Keratinocyte (primary cell): Measurements from ENCODE around the gene OGFOD3. TPM values are rescaled to one million over a fixed set of nuclear protein-coding genes. Genes with fewer than 3 reads are reported as not detected.

ENCODE experiments used
- DNase-seq: peaks from one replicate; pipeline ENCODE4 v3.0.0-alpha.2; 2011; ENCODE audit warnings: low read depth, missing footprints, low spot score
- FAIRE-seq: peaks from 2 replicates; lab custom pipeline; 2011; peaks lifted over from hg19 to GRCh38; lab: Jason Lieb, UNC
- H2AFZ ChIP-seq: 2 replicates; pipeline ENCODE4 v1.6.0; 2012; ENCODE audit warnings: low read length, control low read depth, inconsistent platforms; ENCODE audit not compliant: control insufficient read depth
- H3K27ac ChIP-seq: 2 replicates; pipeline ENCODE4 v1.5.1; 2011; ENCODE audit warnings: low read length; ENCODE audit not compliant: control insufficient read depth, insufficient read depth
- H3K27me3 ChIP-seq: 3 replicates; pipeline ENCODE4 v1.6.0; 2011; ENCODE audit warnings: low read length; ENCODE audit not compliant: control insufficient read depth, insufficient read depth; ENCODE audit errors: extremely low read depth
- H3K36me3 ChIP-seq, 2 experiments: 2 replicates in 1 of 2; 3 replicates in 1 of 2; pipeline ENCODE4 v1.5.1; 2011; ENCODE audit warnings: low read length in 2 of 2, mild to moderate bottlenecking in 1 of 2; ENCODE audit not compliant: control insufficient read depth in 2 of 2, insufficient read depth in 2 of 2; ENCODE audit errors: extremely low read depth in 1 of 2
- H3K4me1 ChIP-seq: 3 replicates; pipeline ENCODE4 v1.5.1; 2011; ENCODE audit warnings: low read length; ENCODE audit not compliant: control insufficient read depth, insufficient read depth; ENCODE audit errors: extremely low read depth
- H3K4me2 ChIP-seq: 3 replicates; pipeline ENCODE4 v1.6.0; 2011; ENCODE audit warnings: low read depth, low read length; ENCODE audit not compliant: control insufficient read depth, insufficient read depth; ENCODE audit errors: extremely low read depth
- H3K4me3 ChIP-seq, 3 experiments: fragments of 200-600 bp in 1 of 3; sonication (generic) in 1 of 3; 2 replicates in 2 of 3; 3 replicates in 1 of 3; pipeline ENCODE4 v1.5.1; 2011 to 2016; ENCODE audit warnings: low read length in 3 of 3, mild to moderate bottlenecking in 3 of 3, control low read depth in 2 of 3, inconsistent platforms in 1 of 3, low read depth in 1 of 3, mixed read lengths in 1 of 3, mixed run types in 1 of 3, moderate library complexity in 1 of 3; ENCODE audit not compliant: control insufficient read depth in 2 of 3, insufficient read depth in 2 of 3; ENCODE audit errors: extremely low read depth in 1 of 3
- H3K79me2 ChIP-seq: 2 replicates; pipeline ENCODE4 v1.6.0; 2012; ENCODE audit warnings: low read length; ENCODE audit not compliant: control insufficient read depth, insufficient read depth
- H3K9ac ChIP-seq: 3 replicates; pipeline ENCODE4 v1.6.0; 2011; ENCODE audit warnings: low read length; ENCODE audit not compliant: control insufficient read depth, insufficient read depth; ENCODE audit errors: extremely low read depth
- H3K9me1 ChIP-seq: 3 replicates; pipeline ENCODE4 v1.6.0; 2011; ENCODE audit warnings: low read length; ENCODE audit not compliant: control insufficient read depth, insufficient read depth; ENCODE audit errors: extremely low read depth
- H3K9me3 ChIP-seq: 2 replicates; pipeline ENCODE4 v1.5.1; 2012; ENCODE audit warnings: low read depth, low read length; ENCODE audit not compliant: control insufficient read depth
- H4K20me1 ChIP-seq: 3 replicates; pipeline ENCODE4 v1.6.0; 2011; ENCODE audit warnings: low read length; ENCODE audit not compliant: control insufficient read depth, insufficient read depth; ENCODE audit errors: extremely low read depth
- EZH2 ChIP-seq: IDR thresholded peaks from one replicate; pipeline ENCODE4 v1.6.1; 2012; ENCODE audit warnings: inconsistent platforms, mild to moderate bottlenecking, low read length, moderate library complexity
- dilution Hi-C: fragments of 300-500 bp; cut with MboI; formaldehyde crosslinking; loops from one replicate; pipeline ENCODE4 v1.7.0; 2020; ENCODE audit warnings: low sequenced_read_pairs; ENCODE audit not compliant: extremely low pct_ligation_motif_present
- polyA plus RNA-seq, 5 experiments: library from polyadenylated mRNA; depleted of rRNA in 3 of 5; stranded (reverse) in 3 of 5; stranded (forward) in 1 of 5; unstranded in 1 of 5; fragments of >200 nt; gene quantifications; 1 replicate in 1 of 5; 2 replicates in 3 of 5; 3 replicates in 1 of 5; pipeline versions ENCODE4 v1.2.1 to v1.2.3, GENCODE V29; 2011 to 2012; ENCODE audit warnings: missing spikeins in 2 of 5, low read depth in 1 of 5, low replicate concordance in 1 of 5
- TF ChIP-seq, protein P1 (sequence below), 3 experiments: IDR thresholded peaks in 1 of 3; conservative IDR thresholded peaks in 1 of 3; optimal IDR thresholded peaks in 1 of 3; 2 replicates in 2 of 3; 3 replicates in 1 of 3; pipeline versions ENCODE3 to v1.5.1; 2011; ENCODE audit warnings: low read length in 3 of 3, mild to moderate bottlenecking in 3 of 3, moderate library complexity in 2 of 3, control low read depth in 1 of 3, inconsistent platforms in 1 of 3; ENCODE audit not compliant: insufficient read depth in 2 of 3; ENCODE audit errors: extremely low read depth in 1 of 3

The OGFOD3 gene
- polyA plus RNA-seq, 1 donor (not counting 4 experiments of a cell fraction or from before 2014, with no cell fraction given) = 10.8 TPM

DNA sequence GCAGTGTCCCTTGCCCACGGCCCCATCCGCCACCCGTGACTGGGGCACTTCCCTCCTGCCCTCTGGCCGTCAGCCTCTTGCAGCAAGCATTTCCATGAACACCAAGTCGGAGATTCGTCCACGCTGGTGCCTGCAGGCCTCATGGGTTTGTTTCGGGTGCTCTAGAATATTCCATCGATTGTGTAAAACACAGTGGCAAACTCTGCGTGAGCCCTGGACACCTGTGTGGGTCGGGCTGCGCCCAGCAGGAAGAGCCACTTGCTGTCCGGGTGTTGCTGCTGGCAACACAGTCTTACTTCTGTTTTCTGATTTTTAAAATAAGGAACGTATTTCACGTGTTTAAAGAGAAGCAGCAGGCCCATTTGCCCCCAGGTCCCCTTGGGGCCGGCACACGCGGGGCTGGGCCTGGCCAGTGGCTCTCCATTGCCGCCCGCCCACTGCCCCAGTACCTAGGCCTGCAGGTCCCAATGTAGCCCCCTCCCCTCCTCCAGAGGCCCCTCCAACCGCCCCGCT, 22.1 kb upstream of the OGFOD3 start:
- Histone ChIP-seq H3K4me3 (no peak overlapping the region), H3K27ac (no peak overlapping the region), H3K9ac (no peak overlapping the region), H2AFZ (no peak overlapping the region), H4K20me1 (no peaks in the 10 kb centered on the region), H3K27me3 (no peaks in the 10 kb centered on the region), H3K4me2 (no peak overlapping the region), H3K36me3 (peaks cover 7 to 10% of the 10 kb centered on the region in 2 experiments), H3K9me3 (no peaks in the 10 kb centered on the region), H3K9me1 (no peaks in the 10 kb centered on the region), H3K4me1 (no peaks in the 10 kb centered on the region), H3K79me2 (no peaks in the 10 kb centered on the region)
- no peak for FAIRE-seq
- DNase-seq = no peak
- TF ChIP-seq EZH2 = no peak
- TF ChIP-seq, protein P1, sequence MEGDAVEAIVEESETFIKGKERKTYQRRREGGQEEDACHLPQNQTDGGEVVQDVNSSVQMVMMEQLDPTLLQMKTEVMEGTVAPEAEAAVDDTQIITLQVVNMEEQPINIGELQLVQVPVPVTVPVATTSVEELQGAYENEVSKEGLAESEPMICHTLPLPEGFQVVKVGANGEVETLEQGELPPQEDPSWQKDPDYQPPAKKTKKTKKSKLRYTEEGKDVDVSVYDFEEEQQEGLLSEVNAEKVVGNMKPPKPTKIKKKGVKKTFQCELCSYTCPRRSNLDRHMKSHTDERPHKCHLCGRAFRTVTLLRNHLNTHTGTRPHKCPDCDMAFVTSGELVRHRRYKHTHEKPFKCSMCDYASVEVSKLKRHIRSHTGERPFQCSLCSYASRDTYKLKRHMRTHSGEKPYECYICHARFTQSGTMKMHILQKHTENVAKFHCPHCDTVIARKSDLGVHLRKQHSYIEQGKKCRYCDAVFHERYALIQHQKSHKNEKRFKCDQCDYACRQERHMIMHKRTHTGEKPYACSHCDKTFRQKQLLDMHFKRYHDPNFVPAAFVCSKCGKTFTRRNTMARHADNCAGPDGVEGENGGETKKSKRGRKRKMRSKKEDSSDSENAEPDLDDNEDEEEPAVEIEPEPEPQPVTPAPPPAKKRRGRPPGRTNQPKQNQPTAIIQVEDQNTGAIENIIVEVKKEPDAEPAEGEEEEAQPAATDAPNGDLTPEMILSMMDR (optimal IDR thresholded peaks at IDR 0.05 in 1 of 3, IDR thresholded peaks at IDR 0.05 in 1 of 3, conservative IDR thresholded peaks at IDR 0.05 in 1 of 3; ENCODE audit: extremely low read depth in 1 of 3, insufficient read depth in 2 of 3, low read length in 3 of 3) = no peak
- dilution Hi-C loops = no loop called here

DNA sequence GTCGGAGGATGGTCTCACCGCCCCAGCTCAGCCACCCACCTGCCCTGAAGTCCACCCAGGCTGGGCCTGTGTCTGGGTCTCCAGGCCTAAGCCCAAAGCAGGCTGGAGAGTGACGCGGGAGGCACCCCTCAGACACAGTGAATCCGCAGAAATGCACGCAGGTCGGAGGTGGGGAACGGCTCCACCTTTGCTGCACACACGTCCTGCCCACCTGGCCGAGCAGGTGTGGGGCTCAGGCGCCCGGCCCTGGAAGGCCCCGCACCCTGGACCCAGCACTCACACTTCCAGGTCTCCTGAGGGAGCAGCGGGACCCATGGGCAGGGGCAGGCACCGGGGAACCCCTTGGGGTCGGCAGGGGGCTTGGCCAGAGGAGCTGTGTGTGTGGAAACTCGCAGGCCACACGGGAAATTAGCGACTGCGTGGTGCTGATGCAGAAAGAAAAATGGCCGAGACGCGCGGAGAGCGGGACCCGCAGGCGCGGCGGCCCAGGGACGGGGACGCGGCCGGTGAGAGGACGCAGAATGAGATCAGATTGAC, 21.5 kb upstream of the OGFOD3 start:
- no peak overlapping the region for H3K4me2 ChIP-seq
- FAIRE-seq (no peak), DNase-seq (no peak)
- H3K27me3 ChIP-seq = no peaks in the 10 kb centered on the region
- TF ChIP-seq, protein P1 (optimal IDR thresholded peaks at IDR 0.05 in 1 of 3, IDR thresholded peaks at IDR 0.05 in 1 of 3, conservative IDR thresholded peaks at IDR 0.05 in 1 of 3; ENCODE audit: extremely low read depth in 1 of 3, insufficient read depth in 2 of 3, low read length in 3 of 3) = no peak
- no peak for TF ChIP-seq EZH2
- peaks cover 7 to 10% of the 10 kb centered on the region in 2 experiments for H3K36me3 ChIP-seq
- H3K27ac ChIP-seq = no peak overlapping the region
- dilution Hi-C loops = loop anchor here (10.0 kb wide), 1 partner anchor 95 kb away; no protein-coding TSS in a partner anchor
- no peak overlapping the region for H3K9ac ChIP-seq
- no peaks in the 10 kb centered on the region for H3K9me1 ChIP-seq
- H3K9me3 ChIP-seq = no peaks in the 10 kb centered on the region
- H3K4me1 ChIP-seq = no peaks in the 10 kb centered on the region
- no peaks in the 10 kb centered on the region for H4K20me1 ChIP-seq
- H3K4me3 ChIP-seq = no peak overlapping the region
- H2AFZ ChIP-seq = no peak overlapping the region
- no peaks in the 10 kb centered on the region for H3K79me2 ChIP-seq
